AG08395 (cell line): ENCODE results near the gene CTR9.
"Not testable (repeated sequence)": the region's sequence is repeated elsewhere in the genome, so short reads cannot be mapped to it uniquely, and the experiment has no call there.

Source experiments
- DNase-seq: peaks from one replicate; pipeline ENCODE4 v3.0.0; 2012; ENCODE audit warnings: mixed read lengths, low spot score

The CTR9 gene

GRCh38 chr11:10822491-10822890 is 71.4 kb downstream of the CTR9 start:
- not testable (repeated sequence) for DNase-seq

GRCh38 chr11:10823152-10823579 is 72.1 kb downstream of the CTR9 start:
- no peak for DNase-seq

- no peak for DNase-seq
These were observed 73.8 kb downstream of the CTR9 start for GRCh38 chr11:10824888-10825287.

DNA sequence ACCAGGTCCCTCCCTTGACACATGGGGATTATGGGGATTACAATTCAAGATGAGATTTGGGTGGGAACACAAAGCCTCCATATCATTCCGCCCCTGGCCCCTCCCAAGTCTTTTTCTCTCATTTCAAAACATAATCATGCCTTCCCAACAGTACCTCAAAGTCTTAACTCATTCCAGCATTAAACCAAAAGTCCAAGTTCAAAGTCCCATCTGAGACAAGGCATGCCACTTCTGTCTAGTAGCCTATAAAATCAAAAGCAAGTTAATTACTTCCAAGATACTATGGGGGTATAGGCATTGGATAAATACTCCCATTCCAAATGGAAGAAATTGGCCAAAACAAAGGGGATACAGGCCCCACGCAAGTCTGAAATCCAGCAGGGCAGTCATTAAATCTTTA is 77.4 kb downstream of the CTR9 start:
- no peak for DNase-seq

- no peak for DNase-seq
These were observed 78.1 kb downstream of the CTR9 start for GRCh38 chr11:10829139-10829538.
